ENCODE data around the gene RAB18. TPM values are rescaled to one million over a fixed set of nuclear protein-coding genes. Genes with fewer than 3 reads are reported as not detected.

The RAB18 gene
- 47.8 and 48.9 TPM in 2 replicates for total RNA-seq

GRCh38 chr10:27504007-27504807 lies at the start of gene RAB18:
Gene RAB18 (plus strand): TSS chr10:27504304. CDS start chr10:27504370, 66 bp downstream.
- peaks cover 50% of the 10 kb centered on the region for H3K79me2 ChIP-seq (ENCODE audit: insufficient read depth, low read length)
- peak within 1 kb of the TSS; percentile 86 for H3K4me3 ChIP-seq (ENCODE audit: insufficient read depth, low read length)
- H3K9me3 ChIP-seq (ENCODE audit: low read depth, low read length): no peaks in the 10 kb centered on the region
- peak; percentile 93 for DNase-seq (ENCODE audit: insufficient read length, low spot score, missing footprints)
- peaks cover 7% of the 10 kb centered on the region for H3K27me3 ChIP-seq (ENCODE audit: insufficient read depth, low read length)
- H3K4me2 ChIP-seq (ENCODE audit: insufficient read depth, low read length): peak within 1 kb of the TSS; percentile 89
- peak within 1 kb of the TSS; percentile 95 for H2AFZ ChIP-seq (ENCODE audit: low read length)
- peaks cover 36% of the 10 kb centered on the region for H4K20me1 ChIP-seq (ENCODE audit: insufficient read depth, low read length)
- peaks cover 8% of the 10 kb centered on the region for H3K4me1 ChIP-seq (ENCODE audit: insufficient read depth, low read length)
- H3K36me3 ChIP-seq (ENCODE audit: insufficient read depth, low read length): peaks cover 3% of the 10 kb centered on the region
- peak within 1 kb of the TSS; percentile 94 for H3K27ac ChIP-seq (ENCODE audit: low read depth, low read length)
- no peak for TF ChIP-seq CTCF (IDR thresholded peaks at IDR 0.05; ENCODE audit: extremely low read depth, low read depth, low read length)

GRCh38 chr10:27454837-27455236 lies 49.3 kb upstream of the RAB18 start:
- Histone ChIP-seq H3K27ac (ENCODE audit: low read depth, low read length) (no peak overlapping the region), H3K36me3 (ENCODE audit: insufficient read depth, low read length) (no peaks in the 10 kb centered on the region), H3K79me2 (ENCODE audit: insufficient read depth, low read length) (no peaks in the 10 kb centered on the region), H3K4me3 (ENCODE audit: insufficient read depth, low read length) (no peak overlapping the region), H4K20me1 (ENCODE audit: insufficient read depth, low read length) (no peaks in the 10 kb centered on the region), H2AFZ (ENCODE audit: low read length) (no peak overlapping the region), H3K4me2 (ENCODE audit: insufficient read depth, low read length) (no peak overlapping the region), H3K4me1 (ENCODE audit: insufficient read depth, low read length) (no peaks in the 10 kb centered on the region), H3K9me3 (ENCODE audit: low read depth, low read length) (no peaks in the 10 kb centered on the region), H3K27me3 (ENCODE audit: insufficient read depth, low read length) (peaks cover 2% of the 10 kb centered on the region)
- TF ChIP-seq CTCF (IDR thresholded peaks at IDR 0.05; ENCODE audit: extremely low read depth, low read depth, low read length): no peak
- DNase-seq (ENCODE audit: insufficient read length, low spot score, missing footprints): no peak

- no peak for DNase-seq (ENCODE audit: insufficient read length, low spot score, missing footprints)
- H3K79me2 ChIP-seq (ENCODE audit: insufficient read depth, low read length): no peaks in the 10 kb centered on the region
- H4K20me1 ChIP-seq (ENCODE audit: insufficient read depth, low read length): no peaks in the 10 kb centered on the region
- H3K4me2 ChIP-seq (ENCODE audit: insufficient read depth, low read length): no peak overlapping the region
- H3K36me3 ChIP-seq (ENCODE audit: insufficient read depth, low read length): no peaks in the 10 kb centered on the region
- no peaks in the 10 kb centered on the region for H3K9me3 ChIP-seq (ENCODE audit: low read depth, low read length)
- no peak overlapping the region for H2AFZ ChIP-seq (ENCODE audit: low read length)
- H3K27me3 ChIP-seq (ENCODE audit: insufficient read depth, low read length): peaks cover 2% of the 10 kb centered on the region
- H3K4me1 ChIP-seq (ENCODE audit: insufficient read depth, low read length): no peaks in the 10 kb centered on the region
- no peak overlapping the region for H3K4me3 ChIP-seq (ENCODE audit: insufficient read depth, low read length)
- H3K27ac ChIP-seq (ENCODE audit: low read depth, low read length): no peak overlapping the region
- TF ChIP-seq CTCF (IDR thresholded peaks at IDR 0.05; ENCODE audit: extremely low read depth, low read depth, low read length): no peak
Observed at GRCh38 chr10:27457261-27457945, 46.7 kb upstream of the RAB18 start.

GRCh38 chr10:27457966-27458365 lies 46.1 kb upstream of the RAB18 start:
- no peak overlapping the region for H3K4me3 ChIP-seq (ENCODE audit: insufficient read depth, low read length)
- H3K4me2 ChIP-seq (ENCODE audit: insufficient read depth, low read length): no peak overlapping the region
- no peaks in the 10 kb centered on the region for H3K4me1 ChIP-seq (ENCODE audit: insufficient read depth, low read length)
- no peaks in the 10 kb centered on the region for H4K20me1 ChIP-seq (ENCODE audit: insufficient read depth, low read length)
- H3K36me3 ChIP-seq (ENCODE audit: insufficient read depth, low read length): no peaks in the 10 kb centered on the region
- no peak overlapping the region for H2AFZ ChIP-seq (ENCODE audit: low read length)
- H3K27me3 ChIP-seq (ENCODE audit: insufficient read depth, low read length): peaks cover 2% of the 10 kb centered on the region
- H3K27ac ChIP-seq (ENCODE audit: low read depth, low read length): no peak overlapping the region
- H3K79me2 ChIP-seq (ENCODE audit: insufficient read depth, low read length): no peaks in the 10 kb centered on the region
- TF ChIP-seq CTCF (IDR thresholded peaks at IDR 0.05; ENCODE audit: extremely low read depth, low read depth, low read length): no peak
- no peaks in the 10 kb centered on the region for H3K9me3 ChIP-seq (ENCODE audit: low read depth, low read length)
- DNase-seq (ENCODE audit: insufficient read length, low spot score, missing footprints): no peak
